Left lobe of liver (tissue), 2 donors: ENCODE measurements around the gene DPP6. TPM values are rescaled to one million over a fixed set of nuclear protein-coding genes. Genes with fewer than 3 reads are reported as not detected.

Experiments
- ATAC-seq: fragments of 200-7000 bp; cut with Tn5 transposase; one replicate; pipeline ENCODE4 v1.9.1; 2020; ENCODE audit warnings: mild to moderate bottlenecking, moderate library complexity
- DNase-seq: peaks from one replicate; pipeline ENCODE4 v3.0.0-alpha.2; 2020; ENCODE audit warnings: low spot score
- total RNA-seq: library from RNA; stranded (reverse); gene quantifications from one replicate; pipeline ENCODE4 v1.2.1, GENCODE V29; 2021
- donor health status: DM: no; HTN: no; CAD: no; lungs with moderate emphysema.
- donor health status: DM: no; HTN: yes; CAD: no.

The DPP6 gene
- total RNA-seq, 1 donor from 2014 or later: not detected

DNA sequence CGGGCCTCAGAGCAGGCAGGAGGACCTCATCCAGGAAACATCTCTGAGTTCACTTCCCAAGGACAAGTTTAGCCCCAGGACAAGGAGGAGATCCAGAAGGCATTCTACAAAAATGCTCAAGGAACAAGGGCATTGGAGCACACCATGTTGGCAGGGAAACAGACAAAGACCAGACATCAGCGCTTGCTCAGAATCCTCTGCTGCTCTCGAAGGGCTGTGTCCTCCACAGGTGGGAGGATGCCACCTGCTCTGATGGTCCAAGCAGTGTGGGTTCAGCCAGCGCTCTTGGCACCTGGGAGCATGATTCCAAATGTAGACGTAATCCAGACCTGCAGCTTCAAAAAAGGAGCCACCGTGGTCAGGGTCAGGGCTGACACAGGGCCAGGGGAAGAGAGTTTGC lies 160.7 kb downstream of the DPP6 start:
- DNase-seq: no peak
- no peak for ATAC-seq

DNA sequence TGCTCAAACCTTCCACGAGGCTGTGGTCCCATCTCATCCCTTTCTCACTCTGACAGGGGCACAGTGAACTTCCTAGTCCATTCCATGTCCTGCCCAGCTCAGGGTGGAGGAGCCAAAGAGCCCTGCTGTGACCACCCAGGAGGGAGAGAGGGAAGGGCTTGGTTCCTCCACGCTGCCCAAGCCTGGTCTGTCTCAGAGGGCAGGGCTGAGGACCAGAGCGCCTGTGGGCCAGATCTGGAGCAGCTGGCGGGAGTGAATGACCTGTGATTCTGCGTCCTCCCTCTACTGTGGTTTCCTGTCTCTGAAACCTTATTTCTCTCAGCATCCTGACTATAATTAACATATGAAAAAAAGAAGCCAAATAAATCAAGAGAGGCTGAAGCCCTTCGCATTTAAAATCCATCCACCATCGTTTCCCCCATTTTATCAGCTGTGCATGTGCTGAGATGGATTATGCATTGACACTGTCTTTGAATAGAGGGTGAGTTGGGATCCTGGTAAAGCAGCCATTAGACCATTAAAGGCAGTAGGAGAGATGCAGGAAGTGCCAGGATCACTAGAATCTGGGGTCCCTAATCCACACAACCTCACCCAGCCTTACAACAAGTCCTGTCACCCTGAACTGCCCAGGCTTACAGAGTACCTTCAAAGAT lies 165.6 kb downstream of the DPP6 start:
- ATAC-seq (no peak), DNase-seq (no peak)

GRCh38 chr7:154231732-154232131 lies 179.5 kb downstream of the DPP6 start:
- ATAC-seq (peak; percentile 29), DNase-seq (no peak)

- ATAC-seq: no peak
- DNase-seq: no peak
These were observed 180.5 kb downstream of the DPP6 start for GRCh38 chr7:154232700-154233099.

DNA sequence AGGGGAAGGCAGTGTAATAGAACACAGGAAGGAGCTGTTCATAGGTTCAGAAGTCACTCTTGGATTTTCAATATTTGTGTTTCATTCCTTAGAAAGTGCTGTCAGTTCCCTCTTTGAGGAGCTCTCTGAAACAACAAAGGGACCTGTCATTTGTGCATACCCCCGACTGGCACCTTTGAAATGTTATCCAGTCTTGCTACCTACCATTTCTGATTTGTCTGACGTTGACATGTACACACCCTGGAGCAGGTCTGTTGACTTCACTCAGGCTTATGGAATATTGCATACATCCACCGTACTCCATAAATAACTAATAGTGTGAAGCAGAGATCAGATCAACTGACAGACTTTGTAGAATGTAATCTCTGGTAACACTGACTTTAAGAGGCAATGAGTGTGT lies 189.8 kb downstream of the DPP6 start:
- DNase-seq: no peak
- ATAC-seq: no peak

DNA sequence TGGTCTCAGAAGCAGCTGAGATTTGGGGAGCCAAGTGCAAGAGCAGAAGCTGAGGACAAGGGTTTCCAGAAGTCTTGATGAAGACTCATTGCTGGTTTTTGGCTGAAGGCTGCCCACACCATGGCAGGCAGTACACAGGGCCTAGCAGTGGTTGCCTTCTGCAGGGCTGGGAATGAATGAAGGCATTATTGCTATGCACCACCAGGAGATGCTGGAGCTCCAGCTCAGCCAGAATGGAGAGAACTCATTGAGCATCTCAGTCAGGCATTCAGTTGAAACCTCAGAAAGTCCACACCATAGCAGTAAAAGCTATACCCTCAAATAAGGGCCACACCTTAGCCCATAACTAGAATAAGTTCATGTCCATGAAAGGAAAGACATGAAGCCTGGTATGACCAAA lies 190.5 kb downstream of the DPP6 start:
- ATAC-seq (no peak), DNase-seq (no peak)

GRCh38 chr7:154252046-154252445 lies 199.8 kb downstream of the DPP6 start:
- no peak for DNase-seq

GRCh38 chr7:154253810-154254209 lies 201.6 kb downstream of the DPP6 start:
- DNase-seq (no peak), ATAC-seq (no peak)

More at GRCh38 chr7:154252046-154252445, 199.8 kb downstream of the DPP6 start:
- ATAC-seq: no peak

- ATAC-seq (no peak), DNase-seq (no peak)
These were observed 203.1 kb downstream of the DPP6 start for GRCh38 chr7:154255324-154255723.

DNA sequence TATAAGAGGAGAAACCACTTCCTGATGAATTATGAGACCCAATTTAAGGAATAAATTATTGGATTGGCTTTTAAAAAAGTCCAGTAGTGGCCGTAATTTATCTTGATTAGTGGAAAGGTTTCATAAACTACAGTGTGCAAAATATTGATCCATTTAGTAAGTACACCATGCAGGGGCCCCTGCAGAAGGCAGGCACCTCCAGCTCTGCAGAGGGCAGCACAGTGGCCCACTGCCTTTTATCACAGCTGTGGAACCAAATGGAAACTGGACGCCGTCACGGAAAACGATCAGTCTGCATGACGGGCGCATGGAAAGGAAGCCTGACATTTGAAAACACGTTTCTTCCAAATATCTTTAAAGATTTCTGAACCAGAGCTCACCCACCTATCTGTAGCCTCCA lies 204.0 kb downstream of the DPP6 start:
- DNase-seq (no peak), ATAC-seq (no peak)

- no peak for DNase-seq
- ATAC-seq: no peak
These were observed 207.2 kb downstream of the DPP6 start for GRCh38 chr7:154259396-154259795.

DNA sequence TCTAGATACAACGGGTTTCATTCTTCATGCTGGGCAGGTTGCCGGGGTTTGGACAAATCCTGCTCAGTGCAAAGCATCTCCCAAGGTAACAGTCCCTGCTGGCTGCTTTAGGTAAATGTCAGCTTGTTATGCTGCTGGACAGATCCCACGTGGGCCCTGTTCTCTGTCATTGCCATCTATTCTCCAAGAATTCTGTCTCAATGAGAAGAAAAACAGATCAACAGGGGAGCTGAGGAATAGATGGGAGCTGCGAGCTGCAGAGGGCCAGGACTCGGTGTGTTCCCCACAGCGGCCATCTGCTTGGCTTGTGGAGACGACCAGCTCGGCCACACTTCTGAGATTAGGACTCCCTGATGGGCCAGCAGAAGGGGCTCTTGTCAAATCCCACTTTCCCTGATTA lies 235.2 kb downstream of the DPP6 start:
- DNase-seq (no peak), ATAC-seq (no peak)

DNA sequence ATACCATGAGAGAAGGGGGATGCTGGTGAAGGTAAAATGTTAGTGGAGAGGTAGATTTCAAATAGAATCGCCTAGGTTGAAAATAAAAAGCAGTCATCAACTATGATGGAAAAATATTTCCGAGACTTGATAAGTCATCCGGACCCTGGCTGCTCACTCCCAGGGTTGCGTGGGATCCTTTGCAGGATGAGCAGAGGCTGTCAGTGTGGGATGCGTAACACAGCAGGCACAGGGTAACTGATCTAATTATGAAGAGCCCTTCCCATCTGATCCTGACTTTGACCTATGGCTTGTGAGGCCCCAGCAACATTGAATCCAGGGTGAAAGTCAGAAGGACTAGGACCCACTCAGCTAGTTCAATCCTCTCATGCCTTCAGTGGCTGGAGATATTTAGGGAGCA lies 236.9 kb downstream of the DPP6 start:
- ATAC-seq: no peak
- DNase-seq: no peak

DNA sequence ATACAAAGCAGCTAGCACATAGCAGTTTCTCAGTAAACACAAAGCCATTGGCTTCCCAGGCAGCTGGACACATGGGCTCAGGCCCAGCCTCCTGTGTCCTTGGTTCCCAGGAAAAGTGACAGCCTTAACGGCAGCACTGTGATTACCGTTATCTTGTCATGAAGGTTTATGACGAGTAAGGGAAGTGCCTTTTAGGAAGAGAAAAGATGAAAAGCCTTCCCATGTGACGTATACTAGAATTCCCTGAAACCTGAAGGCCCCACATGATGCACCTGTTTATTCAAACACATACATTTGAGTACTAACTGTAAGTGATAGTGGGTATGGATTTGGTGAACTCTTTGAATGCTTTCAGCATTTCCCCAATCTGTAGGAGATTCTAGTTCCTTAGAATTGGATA lies 244.2 kb downstream of the DPP6 start:
- ATAC-seq (no peak), DNase-seq (no peak)

GRCh38 chr7:154299736-154300135 lies 247.5 kb downstream of the DPP6 start:
- ATAC-seq (no peak), DNase-seq (no peak)

DNA sequence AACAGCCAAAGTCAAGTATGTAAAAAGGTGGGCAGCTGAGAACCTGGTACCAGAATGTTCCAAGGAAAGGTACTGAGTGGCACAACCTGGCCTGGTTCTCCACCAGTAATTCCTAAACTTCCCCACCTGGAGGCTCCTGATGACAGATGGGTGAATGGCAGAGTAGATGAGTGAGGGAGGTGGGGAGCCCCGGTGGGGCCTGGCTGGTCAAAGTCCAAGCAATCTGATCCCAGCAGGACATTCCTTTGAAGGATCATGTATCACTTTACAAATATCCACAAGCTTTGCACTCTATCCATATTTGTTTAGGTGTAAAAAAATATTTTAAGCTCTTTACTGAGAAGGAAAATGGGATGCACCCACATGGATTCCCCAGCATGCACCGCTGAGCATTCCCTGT lies 250.2 kb downstream of the DPP6 start:
- ATAC-seq (no peak), DNase-seq (no peak)

GRCh38 chr7:154304231-154304630 lies 252.0 kb downstream of the DPP6 start:
- DNase-seq (no peak), ATAC-seq (no peak)

DNA sequence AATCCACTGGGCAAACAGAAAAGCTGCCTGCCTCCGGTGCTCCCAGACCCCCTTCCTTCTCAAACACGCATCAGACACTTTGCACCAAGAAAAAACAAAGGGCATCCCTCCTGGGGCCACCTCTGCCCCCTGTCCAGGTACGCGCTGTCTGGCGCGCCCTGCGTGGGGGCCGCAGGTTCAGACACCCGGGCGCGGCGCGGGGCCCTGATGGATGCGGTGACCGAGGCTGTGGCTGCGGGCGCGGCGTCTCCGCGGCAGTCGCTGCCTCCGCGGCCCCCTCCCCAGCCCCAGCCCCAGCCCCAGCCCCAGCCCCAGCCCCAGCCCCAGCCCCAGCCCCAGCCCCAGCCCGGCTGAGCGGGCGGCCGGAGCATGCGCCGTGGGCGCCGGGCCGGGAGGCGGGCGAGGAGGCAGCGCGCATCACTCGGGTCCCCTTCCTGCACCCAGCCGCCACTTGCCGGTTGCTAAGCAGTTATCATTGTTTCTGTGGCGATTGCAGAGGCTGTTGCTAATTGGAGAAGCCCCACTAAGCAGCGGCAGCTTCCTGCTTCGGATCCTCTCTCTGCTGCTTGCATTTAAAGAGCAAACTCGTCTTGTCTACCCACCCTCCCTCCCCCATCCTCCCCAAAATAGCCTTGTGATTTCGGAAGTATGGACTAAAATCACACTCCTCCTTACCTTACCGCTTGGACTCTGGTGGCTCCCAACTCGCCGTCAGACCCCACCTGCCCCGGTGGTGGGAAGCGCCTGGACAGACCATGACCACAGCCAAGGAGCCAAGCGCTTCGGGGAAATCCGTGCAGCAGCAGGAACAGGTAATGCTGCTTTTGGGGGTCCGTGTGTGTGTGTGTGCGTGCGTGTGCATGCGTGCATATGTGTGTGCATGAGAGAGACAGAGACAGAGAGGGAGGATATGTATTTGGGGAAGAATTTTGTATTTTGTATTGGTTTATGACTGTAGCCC lies 252.8 kb downstream of the DPP6 start:
- DNase-seq: no peak

DNA sequence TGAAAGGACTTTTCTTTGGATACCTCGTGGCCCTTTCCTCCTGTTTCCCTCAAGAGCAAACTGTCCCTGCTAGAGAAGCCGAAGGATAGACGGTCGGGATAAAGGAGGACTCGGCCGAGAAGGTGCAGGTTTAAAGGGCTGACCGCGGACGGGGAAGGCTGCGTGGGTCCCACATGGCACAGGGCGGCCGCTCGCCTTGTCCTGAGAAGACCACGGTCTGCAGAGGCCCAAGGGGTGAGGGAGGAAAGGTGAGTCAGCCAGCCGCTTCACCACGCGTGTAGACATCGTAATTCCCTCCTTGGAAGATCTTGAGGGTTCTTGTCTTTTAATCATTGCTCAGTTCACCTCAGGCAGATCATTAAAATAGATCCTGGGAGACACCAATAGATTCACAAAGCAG lies 253.8 kb downstream of the DPP6 start:
- no peak for ATAC-seq

More for the DNA sequence above, 252.8 kb downstream of the DPP6 start:
- no peak for ATAC-seq

DNA sequence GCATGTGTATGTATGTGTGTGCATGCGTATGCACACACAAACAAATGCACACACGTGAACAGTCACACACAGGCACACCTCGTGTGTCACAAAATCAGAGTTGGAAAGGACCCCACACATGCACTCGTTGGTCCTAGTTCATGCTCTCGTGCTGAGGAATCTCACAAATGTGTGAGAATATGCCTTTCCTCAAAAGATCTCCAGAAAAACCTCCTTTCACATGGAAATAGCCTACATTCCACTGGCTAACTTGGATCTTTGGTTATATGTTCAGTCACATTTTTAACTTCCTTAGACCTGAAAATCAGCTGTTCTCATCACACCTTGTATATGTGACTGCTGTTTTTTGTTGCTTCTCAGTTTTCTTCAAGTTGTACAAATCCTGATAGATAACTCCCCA lies 256.7 kb downstream of the DPP6 start:
- DNase-seq (no peak), ATAC-seq (no peak)

More for the DNA sequence above, 253.8 kb downstream of the DPP6 start:
- DNase-seq: no peak

DNA sequence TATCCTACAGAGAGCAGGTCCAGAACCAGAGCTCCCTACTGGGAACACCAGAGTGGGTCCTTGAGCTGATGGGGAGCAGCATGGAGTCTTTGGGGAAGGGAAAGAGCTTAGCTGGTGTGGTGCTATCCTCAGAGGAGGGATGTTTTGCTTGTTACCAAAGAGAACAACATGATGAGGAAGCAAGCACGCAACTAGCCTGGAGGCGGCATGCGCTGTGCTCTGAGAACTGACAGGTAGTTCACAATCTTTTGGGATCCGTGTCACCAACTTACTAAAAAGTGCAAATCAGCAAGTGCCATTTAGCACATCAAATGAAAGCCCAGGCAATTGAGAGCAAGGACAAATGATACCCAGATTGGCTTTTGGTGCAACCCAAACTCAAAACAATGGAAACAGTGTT lies 257.9 kb downstream of the DPP6 start:
- DNase-seq (no peak), ATAC-seq (no peak)

DNA sequence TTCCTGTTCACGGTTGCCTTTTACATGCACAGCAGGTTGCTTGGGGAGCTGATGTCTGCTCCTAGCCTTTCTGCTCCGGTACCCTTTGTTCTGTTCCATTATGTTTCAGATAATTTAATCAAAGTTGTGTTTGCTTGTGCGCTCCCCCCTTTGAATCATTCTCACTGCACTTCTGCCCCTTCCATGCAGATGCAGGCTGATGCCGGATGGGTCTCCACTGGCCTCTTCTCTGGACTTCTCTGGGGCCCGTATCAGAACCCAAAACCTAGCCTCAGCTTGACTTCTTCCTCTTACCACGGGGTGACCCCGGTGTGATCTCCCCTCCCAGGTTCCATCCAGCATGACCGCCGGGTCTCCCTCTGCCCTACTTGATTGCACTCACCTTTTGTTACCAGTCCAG lies 272.0 kb downstream of the DPP6 start:
- ATAC-seq (no peak), DNase-seq (no peak)
